ENCODE data around the gene RAPGEFL1.

GRCh38 chr17:40181205-40181604 lies 3.9 kb downstream of the RAPGEFL1 start:
- TF ChIP-seq POLR2A (IDR thresholded peaks at IDR 0.05; ENCODE audit: low read length) (no peak), GATA1 (IDR thresholded peaks at IDR 0.05; ENCODE audit: low read depth, low read length) (no peak)

Data from erythroblast (primary cell).